GM23248 (cell line): Measurements from ENCODE around the gene CHRNA10.

Experiments used
- EZH2 ChIP-seq: fragments of 200-600 bp; sonication (generic); IDR thresholded peaks from 2 replicates; pipeline ENCODE4 v1.6.1; 2018; ENCODE audit warnings: antibody characterized with exemption, mild to moderate bottlenecking; ENCODE audit not compliant: insufficient read depth, poor library complexity, severe bottlenecking
- EZH2phosphoT487 ChIP-seq: fragments of 200-600 bp; sonication (generic); IDR thresholded peaks from 2 replicates; pipeline ENCODE4 v1.6.1; 2018; ENCODE audit warnings: antibody characterized with exemption, moderate library complexity, mild to moderate bottlenecking, low read depth; ENCODE audit not compliant: insufficient read depth

DNA sequence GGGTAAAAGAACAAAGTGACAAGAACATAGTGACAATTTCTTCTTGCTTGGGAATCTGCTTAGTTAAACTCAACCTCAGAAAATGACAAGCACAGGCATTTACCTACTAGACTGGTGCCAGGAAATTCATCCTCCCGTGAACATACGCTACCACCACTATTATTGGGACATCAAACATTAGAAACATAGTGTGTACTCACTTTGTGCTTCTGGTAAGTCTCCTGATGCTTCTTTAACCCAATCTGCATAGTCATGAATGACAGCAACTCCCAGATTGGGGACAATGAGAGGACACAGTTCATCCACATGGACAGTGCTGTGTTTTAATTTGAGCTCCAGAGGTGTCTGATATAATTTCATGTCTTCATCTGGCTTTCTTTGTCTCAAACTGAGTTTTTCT is 29.2 kb upstream of the CHRNA10 start:
- TF ChIP-seq EZH2phosphoT487 (no peak), EZH2 (no peak)
